ENCODE measurements around the gene SNX20.

GRCh38 chr16:50675686-50676610 is 5.2 kb downstream of the SNX20 start:
- TF ChIP-seq CTCF (IDR thresholded peaks at IDR 0.05) (no peak), POLR2AphosphoS5 (IDR thresholded peaks at IDR 0.05; ENCODE audit: insufficient read depth in 1 of 2, low read depth in 1 of 2) (no peak), POLR2A (IDR thresholded peaks at IDR 0.05) (no peak)
